Measurements from ENCODE around the gene FCHSD2.

FCHSD2 gene

GRCh38 chr11:72840780-72841179, 301.3 kb downstream of the FCHSD2 start:
- Histone ChIP-seq H3K9ac (no peak overlapping the region), H2AFZ (no peak overlapping the region)

GRCh38 chr11:72838691-72839305, 303.3 kb downstream of the FCHSD2 start:
- no peak for TF ChIP-seq CTCF (IDR thresholded peaks at IDR 0.05)
- H3K27ac ChIP-seq, result no peak overlapping the region
- no peaks in the 10 kb centered on the region for H3K27me3 ChIP-seq (ENCODE audit: control insufficient read depth, insufficient read depth, low read length)
- no peaks in the 10 kb centered on the region for H3K4me1 ChIP-seq
- H3K4me2 ChIP-seq (ENCODE audit: low read length), result no peak overlapping the region
- H3K79me2 ChIP-seq, result no peaks in the 10 kb centered on the region
- no peak overlapping the region for H2AFZ ChIP-seq
- no peaks in the 10 kb centered on the region for H3K9me3 ChIP-seq (ENCODE audit: control insufficient read depth, low read length)
- no peak overlapping the region for H3K4me3 ChIP-seq (ENCODE audit: low read depth, low read length)
- H3K9ac ChIP-seq, result no peak overlapping the region
- H3K36me3 ChIP-seq (ENCODE audit: control insufficient read depth, insufficient read depth, low read length), result no peaks in the 10 kb centered on the region

More at GRCh38 chr11:72840780-72841179, 301.3 kb downstream of the FCHSD2 start:
- H3K79me2 ChIP-seq, result no peaks in the 10 kb centered on the region
- H3K4me3 ChIP-seq (ENCODE audit: low read depth, low read length), result no peak overlapping the region
- no peaks in the 10 kb centered on the region for H3K4me1 ChIP-seq
- no peak overlapping the region for H3K4me2 ChIP-seq (ENCODE audit: low read length)
- H3K36me3 ChIP-seq (ENCODE audit: control insufficient read depth, insufficient read depth, low read length), result no peaks in the 10 kb centered on the region
- no peak overlapping the region for H3K27ac ChIP-seq
- no peak for TF ChIP-seq CTCF (IDR thresholded peaks at IDR 0.05)
- H3K27me3 ChIP-seq (ENCODE audit: control insufficient read depth, insufficient read depth, low read length), result no peaks in the 10 kb centered on the region
- no peaks in the 10 kb centered on the region for H3K9me3 ChIP-seq (ENCODE audit: control insufficient read depth, low read length)

- no peaks in the 10 kb centered on the region for H3K79me2 ChIP-seq
- no peaks in the 10 kb centered on the region for H3K9me3 ChIP-seq (ENCODE audit: control insufficient read depth, low read length)
- no peak overlapping the region for H3K4me3 ChIP-seq (ENCODE audit: low read depth, low read length)
- peak overlapping the region; percentile 84 for H3K27ac ChIP-seq
- TF ChIP-seq CTCF (IDR thresholded peaks at IDR 0.05), result no peak
- H3K9ac ChIP-seq, result no peak overlapping the region
- H2AFZ ChIP-seq, result no peak overlapping the region
- H3K27me3 ChIP-seq (ENCODE audit: control insufficient read depth, insufficient read depth, low read length), result no peaks in the 10 kb centered on the region
- H3K4me1 ChIP-seq, result no peaks in the 10 kb centered on the region
- no peak overlapping the region for H3K4me2 ChIP-seq (ENCODE audit: low read length)
- H3K36me3 ChIP-seq (ENCODE audit: control insufficient read depth, insufficient read depth, low read length), result no peaks in the 10 kb centered on the region
Measured at GRCh38 chr11:72836111-72836510, 306.0 kb downstream of the FCHSD2 start.

GRCh38 chr11:72834905-72835304, 307.2 kb downstream of the FCHSD2 start:
- no peak overlapping the region for H3K4me2 ChIP-seq (ENCODE audit: low read length)
- H3K9me3 ChIP-seq (ENCODE audit: control insufficient read depth, low read length), result no peaks in the 10 kb centered on the region
- H3K36me3 ChIP-seq (ENCODE audit: control insufficient read depth, insufficient read depth, low read length), result no peaks in the 10 kb centered on the region
- H3K4me3 ChIP-seq (ENCODE audit: low read depth, low read length), result no peak overlapping the region
- TF ChIP-seq CTCF (IDR thresholded peaks at IDR 0.05), result no peak
- H3K9ac ChIP-seq, result no peak overlapping the region
- H3K4me1 ChIP-seq, result no peaks in the 10 kb centered on the region
- no peak overlapping the region for H2AFZ ChIP-seq
- H3K27me3 ChIP-seq (ENCODE audit: control insufficient read depth, insufficient read depth, low read length), result no peaks in the 10 kb centered on the region
- peak overlapping the region; percentile 84 for H3K27ac ChIP-seq
- H3K79me2 ChIP-seq, result no peaks in the 10 kb centered on the region

- Histone ChIP-seq H2AFZ (no peak overlapping the region), H3K36me3 (ENCODE audit: control insufficient read depth, insufficient read depth, low read length) (no peaks in the 10 kb centered on the region), H3K4me3 (ENCODE audit: low read depth, low read length) (no peak overlapping the region), H3K9ac (no peak overlapping the region), H3K79me2 (no peaks in the 10 kb centered on the region), H3K4me1 (no peaks in the 10 kb centered on the region), H3K27me3 (ENCODE audit: control insufficient read depth, insufficient read depth, low read length) (no peaks in the 10 kb centered on the region), H3K9me3 (ENCODE audit: control insufficient read depth, low read length) (no peaks in the 10 kb centered on the region), H3K4me2 (ENCODE audit: low read length) (no peak overlapping the region), H3K27ac (peak overlapping the region; percentile 84)
- no peak for TF ChIP-seq CTCF (IDR thresholded peaks at IDR 0.05)
Measured at GRCh38 chr11:72833811-72834493, 308.2 kb downstream of the FCHSD2 start.
